HL-60/S4 treated with retinoic acid at 250 ng/mL for 4 days and 3 days (cell line): ENCODE results near the gene GRIK2.

ENCODE experiments used
- in situ Hi-C: fragments of 300-500 bp; cut with MboI; formaldehyde crosslinking; loops from 2 replicates; pipeline ENCODE4 v1.7.0; 2022; ENCODE audit warnings: low sequenced_read_pairs

The GRIK2 gene

GRCh38 chr6:101454106-101454676 is 60.7 kb downstream of the GRIK2 start:
- in situ Hi-C loops = no loop called here

DNA sequence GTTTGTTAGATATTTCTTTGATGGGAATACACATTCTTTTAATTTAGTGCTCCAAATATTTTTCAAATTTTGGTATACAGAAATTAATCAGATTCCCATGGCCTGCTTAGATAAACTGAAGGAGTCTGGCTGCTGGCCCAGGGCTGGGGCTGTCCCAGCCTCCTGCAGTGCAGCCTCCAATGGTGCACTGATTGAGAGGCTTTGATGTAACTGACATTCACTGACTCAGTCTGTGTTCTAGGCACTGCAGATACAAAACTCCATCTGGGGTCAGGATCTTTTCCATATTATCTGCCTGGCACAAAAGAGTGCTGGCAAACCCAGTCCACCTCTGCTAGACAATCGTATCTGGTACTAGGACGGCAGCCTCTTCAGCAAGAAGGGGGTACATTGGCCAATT is 64.8 kb downstream of the GRIK2 start:
- in situ Hi-C loops = no loop called here

- in situ Hi-C loops = no loop called here
Observed at GRCh38 chr6:101458826-101459225, 65.3 kb downstream of the GRIK2 start.

DNA sequence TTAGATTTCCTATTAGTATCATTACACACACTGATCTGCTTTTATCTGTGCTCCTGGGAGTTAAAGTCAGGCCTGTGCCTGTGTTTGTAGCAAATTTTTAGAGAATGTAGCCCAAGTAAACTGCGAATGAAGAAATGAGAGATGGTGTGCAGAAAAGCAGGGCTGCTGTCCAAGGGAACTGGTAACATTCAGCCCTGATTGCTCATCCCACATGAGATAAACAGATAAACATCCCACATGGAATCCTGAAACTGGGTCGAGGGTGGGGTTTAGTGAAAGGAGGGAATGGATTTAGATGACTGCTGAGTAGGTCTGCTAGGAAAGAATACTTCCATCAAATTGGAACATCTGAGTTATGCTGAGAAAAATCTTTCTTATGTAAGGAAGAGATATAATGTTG is 69.1 kb downstream of the GRIK2 start:
- in situ Hi-C loops = no loop called here

GRCh38 chr6:101465863-101466262 is 72.4 kb downstream of the GRIK2 start:
- in situ Hi-C loops = no loop called here

DNA sequence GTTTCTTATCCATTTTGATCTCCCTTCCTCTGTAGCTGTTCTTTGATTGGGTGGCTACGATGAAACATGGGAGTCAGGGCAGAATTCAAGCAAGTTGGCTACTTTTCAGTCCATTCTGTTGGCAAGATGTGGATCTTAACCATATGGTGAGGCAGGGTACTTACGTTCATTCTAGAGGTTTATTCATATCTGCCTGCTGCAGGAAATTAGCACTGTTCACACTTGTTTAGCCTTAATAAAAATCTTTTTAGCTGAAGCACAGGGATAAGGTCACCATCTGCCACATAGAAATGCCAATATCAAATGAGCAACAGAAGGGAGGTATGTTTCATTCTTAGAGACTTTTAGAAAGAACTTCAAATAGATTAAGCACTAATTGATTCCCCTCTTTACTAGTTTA is 83.9 kb downstream of the GRIK2 start:
- in situ Hi-C loops = no loop called here

- in situ Hi-C loops = no loop called here
Observed at GRCh38 chr6:101478891-101479290, 85.4 kb downstream of the GRIK2 start.

DNA sequence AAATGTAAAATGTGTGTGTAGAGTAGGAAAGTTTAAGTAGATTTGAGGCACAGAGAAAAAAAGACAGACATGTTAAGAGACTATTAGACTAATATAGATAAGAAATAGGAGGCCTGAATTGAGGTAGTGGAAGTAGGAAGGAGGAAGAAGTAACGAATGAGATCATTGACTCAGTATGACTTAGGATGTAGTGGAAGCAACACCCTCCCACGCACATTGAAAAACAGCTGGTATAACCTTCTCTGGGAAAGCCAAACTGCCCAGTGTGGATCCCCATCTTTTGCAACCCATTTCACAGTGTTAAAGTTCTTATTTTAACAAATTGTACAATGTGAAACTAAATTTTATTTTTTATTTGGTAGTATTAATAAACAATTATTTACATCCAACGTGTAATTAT is 89.1 kb downstream of the GRIK2 start:
- in situ Hi-C loops = no loop called here

DNA sequence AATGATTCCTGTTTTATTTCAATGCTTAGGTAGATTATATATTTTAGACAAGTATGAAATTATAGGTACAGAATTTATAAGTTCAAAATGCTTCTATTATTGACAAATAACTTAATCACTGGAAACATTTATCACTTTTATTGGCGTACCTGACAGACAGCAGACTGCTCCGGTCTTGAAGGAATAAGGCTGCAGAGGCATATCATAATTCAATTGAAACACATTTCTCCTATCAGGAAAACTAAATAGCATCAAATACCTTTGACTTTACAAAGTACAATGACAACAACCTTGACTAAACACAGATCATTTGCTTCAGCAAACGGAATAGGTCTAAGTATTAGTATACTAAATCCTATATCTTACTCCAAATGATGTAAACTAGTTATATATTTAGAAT is 91.3 kb downstream of the GRIK2 start:
- in situ Hi-C loops = no loop called here

GRCh38 chr6:101486124-101486523 is 92.6 kb downstream of the GRIK2 start:
- in situ Hi-C loops = no loop called here

DNA sequence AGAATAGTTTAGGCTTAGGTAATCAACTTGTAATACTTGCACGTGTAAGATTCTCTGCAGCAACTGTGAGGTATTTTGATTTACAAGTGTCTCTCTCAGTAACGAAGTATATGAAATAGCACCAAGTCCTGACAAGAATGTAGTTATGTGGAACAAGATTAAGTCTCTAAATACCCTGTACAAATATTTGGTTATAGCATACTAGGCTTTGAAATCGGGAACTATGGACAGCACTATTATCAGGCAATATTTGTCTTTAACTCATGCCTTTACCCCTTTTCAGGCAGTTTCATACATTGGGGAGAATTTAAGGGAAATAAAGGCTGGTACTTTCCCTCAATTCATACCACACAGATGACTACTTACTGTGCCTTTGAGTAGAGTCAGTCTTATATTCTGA is 93.2 kb downstream of the GRIK2 start:
- in situ Hi-C loops = no loop called here

GRCh38 chr6:101489456-101489855 is 95.9 kb downstream of the GRIK2 start:
- in situ Hi-C loops = no loop called here

- in situ Hi-C loops = no loop called here
Observed at GRCh38 chr6:101490857-101491256, 97.3 kb downstream of the GRIK2 start.

DNA sequence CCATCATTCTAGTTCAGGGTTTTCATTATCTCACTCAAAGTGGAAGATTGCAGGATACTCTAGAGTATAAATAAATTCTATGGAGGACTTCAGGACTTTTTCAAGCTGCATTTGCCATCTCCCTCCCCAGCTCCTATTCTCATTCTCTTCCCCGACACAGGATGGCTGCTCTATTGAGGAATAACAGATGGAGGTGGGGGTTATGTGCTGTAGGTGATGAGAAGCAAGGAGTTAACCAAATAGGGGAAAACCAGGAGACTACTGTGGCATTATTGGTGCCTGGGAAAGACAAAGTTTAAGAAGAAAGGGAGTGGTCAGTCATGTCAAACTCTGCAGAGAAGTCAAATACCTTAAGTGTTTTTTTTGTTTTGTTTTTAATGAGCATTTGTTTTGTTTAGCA is 109.3 kb downstream of the GRIK2 start:
- in situ Hi-C loops = no loop called here

- in situ Hi-C loops = no loop called here
Observed at GRCh38 chr6:101509536-101509935, 116.0 kb downstream of the GRIK2 start.

- in situ Hi-C loops = no loop called here
Observed at GRCh38 chr6:101513181-101513580, 119.7 kb downstream of the GRIK2 start.

DNA sequence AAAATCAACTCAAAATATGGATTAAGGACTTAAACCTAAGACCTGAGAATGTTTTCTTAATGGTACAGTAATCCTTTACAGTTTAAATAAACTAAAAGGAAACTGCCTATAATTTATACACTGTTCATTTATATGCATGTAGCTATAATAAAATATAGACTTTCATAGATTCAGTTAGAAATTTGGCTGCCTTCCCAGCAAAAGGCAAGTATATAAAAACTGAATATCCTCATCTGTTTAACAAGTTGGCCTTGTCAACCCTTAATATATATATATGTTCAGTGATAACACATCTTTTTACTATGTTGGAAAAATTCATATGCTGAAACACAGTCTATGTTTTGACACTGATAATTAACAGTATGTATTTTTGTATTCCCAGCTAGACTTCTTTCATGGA is 123.1 kb downstream of the GRIK2 start:
- in situ Hi-C loops = no loop called here

- in situ Hi-C loops = no loop called here
Observed at GRCh38 chr6:101517632-101518031, 124.1 kb downstream of the GRIK2 start.

GRCh38 chr6:101522254-101522653 is 128.7 kb downstream of the GRIK2 start:
- in situ Hi-C loops = no loop called here

DNA sequence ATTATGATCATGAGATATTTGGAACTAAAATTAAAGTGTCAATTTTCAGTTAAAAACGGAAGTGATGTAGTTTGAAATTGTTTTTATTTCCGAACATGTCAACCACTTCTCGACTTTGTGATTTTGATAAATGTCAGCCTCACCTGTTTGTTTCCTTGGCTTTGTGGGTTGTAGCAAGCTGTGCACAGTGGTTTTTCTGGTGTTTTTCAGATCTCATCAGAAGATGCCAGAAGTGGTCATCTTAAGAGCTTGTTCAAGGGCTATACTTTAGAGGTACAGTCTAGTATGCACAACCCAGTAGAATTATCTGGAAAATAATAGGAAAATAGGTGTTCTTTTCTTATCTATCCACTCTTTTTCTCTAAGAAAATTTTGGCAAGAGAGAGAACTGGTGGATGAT is 134.0 kb downstream of the GRIK2 start:
- in situ Hi-C loops = no loop called here

- in situ Hi-C loops = no loop called here
Observed at GRCh38 chr6:101528801-101529200, 135.3 kb downstream of the GRIK2 start.

- in situ Hi-C loops = no loop called here
Observed at GRCh38 chr6:101531538-101531937, 138.0 kb downstream of the GRIK2 start.

- in situ Hi-C loops = no loop called here
Observed at GRCh38 chr6:101534386-101534785, 140.9 kb downstream of the GRIK2 start.

GRCh38 chr6:101534821-101535220 is 141.3 kb downstream of the GRIK2 start:
- in situ Hi-C loops = no loop called here
